Fibroblast of lung (primary cell): ENCODE results near the gene STX1A.

Source experiments
- EZH2 ChIP-seq: IDR thresholded peaks from 2 replicates; pipeline ENCODE4 v1.5.1; 2012; ENCODE audit warnings: low read length, control low read depth, mild to moderate bottlenecking; ENCODE audit errors: missing control alignments
- TF ChIP-seq, protein P1 (sequence below), 2 donors: IDR thresholded peaks in 1 of 2; conservative IDR thresholded peaks in 1 of 2; 1 replicate in 1 of 2; 2 replicates in 1 of 2; pipeline ENCODE4 v1.5.1; 2011 to 2012; ENCODE audit warnings: low read length in 2 of 2, control low read depth in 1 of 2, inconsistent platforms in 1 of 2, low read depth in 1 of 2, mild to moderate bottlenecking in 1 of 2

DNA sequence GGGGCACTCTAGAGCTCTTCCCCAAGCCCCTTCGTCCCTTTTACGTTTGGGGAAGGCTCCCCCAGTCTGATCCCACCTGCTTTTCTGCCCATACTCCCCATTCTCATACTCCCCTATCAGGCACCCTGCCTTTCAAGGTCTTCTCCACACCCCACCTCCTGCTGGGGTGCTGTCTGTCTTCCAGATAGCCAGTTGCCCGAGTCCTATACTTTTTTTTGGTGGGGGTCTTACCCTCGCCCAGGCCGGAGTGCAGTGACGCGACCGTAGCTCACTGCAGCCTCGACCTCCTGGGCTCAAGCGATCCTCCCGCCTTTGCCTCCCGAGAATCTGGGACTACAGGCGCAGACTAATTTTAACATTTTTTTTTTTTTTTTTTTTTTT lies 19.9 kb upstream of the STX1A start:
- TF ChIP-seq, protein P1, sequence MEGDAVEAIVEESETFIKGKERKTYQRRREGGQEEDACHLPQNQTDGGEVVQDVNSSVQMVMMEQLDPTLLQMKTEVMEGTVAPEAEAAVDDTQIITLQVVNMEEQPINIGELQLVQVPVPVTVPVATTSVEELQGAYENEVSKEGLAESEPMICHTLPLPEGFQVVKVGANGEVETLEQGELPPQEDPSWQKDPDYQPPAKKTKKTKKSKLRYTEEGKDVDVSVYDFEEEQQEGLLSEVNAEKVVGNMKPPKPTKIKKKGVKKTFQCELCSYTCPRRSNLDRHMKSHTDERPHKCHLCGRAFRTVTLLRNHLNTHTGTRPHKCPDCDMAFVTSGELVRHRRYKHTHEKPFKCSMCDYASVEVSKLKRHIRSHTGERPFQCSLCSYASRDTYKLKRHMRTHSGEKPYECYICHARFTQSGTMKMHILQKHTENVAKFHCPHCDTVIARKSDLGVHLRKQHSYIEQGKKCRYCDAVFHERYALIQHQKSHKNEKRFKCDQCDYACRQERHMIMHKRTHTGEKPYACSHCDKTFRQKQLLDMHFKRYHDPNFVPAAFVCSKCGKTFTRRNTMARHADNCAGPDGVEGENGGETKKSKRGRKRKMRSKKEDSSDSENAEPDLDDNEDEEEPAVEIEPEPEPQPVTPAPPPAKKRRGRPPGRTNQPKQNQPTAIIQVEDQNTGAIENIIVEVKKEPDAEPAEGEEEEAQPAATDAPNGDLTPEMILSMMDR (conservative IDR thresholded peaks at IDR 0.05 in 1 of 2, IDR thresholded peaks at IDR 0.05 in 1 of 2; ENCODE audit: low read depth in 1 of 2, low read length in 2 of 2) = no peak
- TF ChIP-seq EZH2 = no peak
